HG03097 (cell line): Measurements from ENCODE around the gene FYCO1.

Source experiments
- ATAC-seq: cut with Tn5 transposase; IDR thresholded peaks from one replicate; pipeline ENCODE4 v1.9.1; 2021; ENCODE audit not compliant: unreplicated experiment, low FRiP score

FYCO1 gene

DNA sequence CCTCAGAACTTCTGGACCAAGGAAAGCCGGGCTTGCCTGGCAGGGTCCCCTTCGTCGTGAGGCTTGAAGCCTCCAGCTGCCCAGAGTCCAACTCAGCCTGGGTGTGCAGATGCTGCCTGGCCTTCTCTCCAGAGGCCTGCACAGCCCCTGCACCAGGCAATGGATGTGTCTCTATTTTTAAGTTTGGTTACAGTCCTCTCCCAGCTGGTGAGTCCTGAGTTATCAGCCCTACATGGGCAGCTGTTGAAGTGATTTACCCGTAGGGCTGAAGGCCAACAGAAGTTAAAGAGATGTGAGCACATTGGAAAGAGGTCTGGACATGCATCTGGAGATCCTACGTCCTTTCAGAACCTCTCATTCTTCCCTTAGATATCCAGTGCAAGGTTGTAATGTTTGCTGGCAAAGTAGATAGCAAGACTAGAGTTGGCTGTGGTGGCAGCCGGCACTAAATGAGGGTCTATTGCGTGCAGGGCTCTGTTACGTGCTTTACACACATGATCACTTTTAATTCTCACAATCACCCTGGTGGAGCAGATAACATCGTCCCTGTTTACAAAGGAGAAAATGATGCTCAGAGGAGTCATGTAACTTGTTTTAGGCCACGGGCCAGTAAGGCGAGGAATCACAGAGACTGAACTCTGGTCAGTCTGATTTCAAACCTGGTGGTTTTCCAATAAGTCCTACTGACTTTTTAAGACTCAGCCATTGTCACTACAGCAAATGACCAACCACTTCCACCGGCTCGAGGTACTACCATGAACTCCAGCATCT is 9.9 kb downstream of the FYCO1 start:
- no peak for ATAC-seq

GRCh38 chr3:45984331-45985312 is 11.0 kb downstream of the FYCO1 start:
- no peak for ATAC-seq

DNA sequence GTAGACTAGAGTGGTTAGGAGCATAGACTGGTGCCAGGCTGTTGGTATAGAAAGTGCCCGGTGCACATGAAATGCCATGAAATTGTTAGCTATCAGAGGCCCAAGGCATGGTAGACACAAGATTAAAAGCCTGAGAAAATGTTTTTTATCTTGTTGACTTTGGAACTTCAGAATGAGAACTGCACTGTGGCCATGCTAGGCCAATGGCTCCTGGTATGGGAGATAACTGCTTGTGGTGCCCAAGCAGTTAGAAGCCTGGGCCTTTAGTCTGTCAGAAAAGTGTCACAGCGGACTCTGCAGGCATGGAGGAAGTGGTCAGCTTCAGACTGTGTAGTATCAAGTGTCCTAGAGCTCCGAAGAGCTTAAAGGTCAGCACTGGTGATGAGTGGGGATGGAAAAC is 11.9 kb downstream of the FYCO1 start:
- no peak for ATAC-seq

GRCh38 chr3:45981346-45982074 is 14.1 kb downstream of the FYCO1 start:
- no peak for ATAC-seq

GRCh38 chr3:45980819-45981218 is 14.8 kb downstream of the FYCO1 start:
- ATAC-seq, result no peak

GRCh38 chr3:45980229-45980813 is 15.3 kb downstream of the FYCO1 start:
- no peak for ATAC-seq

DNA sequence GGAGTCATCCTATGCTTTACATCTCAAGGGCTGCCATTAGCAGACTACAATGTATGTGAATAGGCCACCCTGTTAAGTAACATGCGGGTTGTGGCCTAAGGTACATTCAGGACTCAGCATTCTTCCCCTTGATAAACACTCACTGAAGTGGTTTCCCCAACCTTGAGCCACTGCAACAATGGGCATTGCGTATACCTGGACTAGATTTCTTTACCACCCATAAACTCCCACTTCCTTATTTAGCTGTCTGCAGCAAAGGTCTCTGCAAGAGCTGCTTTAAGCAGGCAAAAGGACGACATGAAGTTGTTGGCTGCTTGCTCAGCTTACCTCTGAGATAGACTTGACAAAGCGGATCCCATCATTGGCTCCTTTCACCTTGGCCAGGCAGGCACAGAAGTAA is 16.2 kb downstream of the FYCO1 start:
- no peak for ATAC-seq

DNA sequence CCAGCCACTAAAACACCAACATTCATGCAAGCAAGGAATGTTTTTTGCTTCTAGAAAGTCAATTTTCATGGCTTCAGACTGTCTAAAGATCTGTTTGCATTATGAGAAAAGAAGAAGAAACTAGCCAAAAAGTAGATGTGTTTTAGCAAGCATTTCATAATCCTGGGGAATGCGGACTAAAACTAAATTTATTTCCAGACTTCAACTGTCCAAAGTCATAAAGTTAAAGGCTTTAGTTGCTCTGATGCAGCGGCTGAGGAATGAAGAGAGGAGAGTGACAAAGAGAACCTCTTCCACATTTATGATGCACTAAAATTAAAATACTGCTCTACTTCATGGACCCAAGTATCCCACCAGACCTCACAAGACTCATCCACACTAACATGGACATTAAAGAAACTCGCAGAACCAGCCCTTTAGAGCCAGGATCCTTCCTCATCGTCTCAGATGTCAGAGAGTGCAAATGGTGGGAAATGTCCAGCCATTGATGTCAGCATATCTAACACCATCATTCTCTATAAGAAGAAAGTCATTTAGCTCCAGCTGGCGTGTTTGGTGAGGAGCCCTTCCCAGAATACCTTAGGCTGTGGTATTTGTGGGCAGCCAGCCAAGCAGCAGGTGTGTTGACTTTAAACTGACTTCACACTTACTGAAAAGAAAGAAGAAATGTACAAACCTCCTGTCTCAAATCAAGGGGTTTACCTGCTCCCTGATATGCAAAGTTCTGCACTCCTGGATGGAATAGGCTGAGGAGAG is 17.4 kb downstream of the FYCO1 start:
- no peak for ATAC-seq

DNA sequence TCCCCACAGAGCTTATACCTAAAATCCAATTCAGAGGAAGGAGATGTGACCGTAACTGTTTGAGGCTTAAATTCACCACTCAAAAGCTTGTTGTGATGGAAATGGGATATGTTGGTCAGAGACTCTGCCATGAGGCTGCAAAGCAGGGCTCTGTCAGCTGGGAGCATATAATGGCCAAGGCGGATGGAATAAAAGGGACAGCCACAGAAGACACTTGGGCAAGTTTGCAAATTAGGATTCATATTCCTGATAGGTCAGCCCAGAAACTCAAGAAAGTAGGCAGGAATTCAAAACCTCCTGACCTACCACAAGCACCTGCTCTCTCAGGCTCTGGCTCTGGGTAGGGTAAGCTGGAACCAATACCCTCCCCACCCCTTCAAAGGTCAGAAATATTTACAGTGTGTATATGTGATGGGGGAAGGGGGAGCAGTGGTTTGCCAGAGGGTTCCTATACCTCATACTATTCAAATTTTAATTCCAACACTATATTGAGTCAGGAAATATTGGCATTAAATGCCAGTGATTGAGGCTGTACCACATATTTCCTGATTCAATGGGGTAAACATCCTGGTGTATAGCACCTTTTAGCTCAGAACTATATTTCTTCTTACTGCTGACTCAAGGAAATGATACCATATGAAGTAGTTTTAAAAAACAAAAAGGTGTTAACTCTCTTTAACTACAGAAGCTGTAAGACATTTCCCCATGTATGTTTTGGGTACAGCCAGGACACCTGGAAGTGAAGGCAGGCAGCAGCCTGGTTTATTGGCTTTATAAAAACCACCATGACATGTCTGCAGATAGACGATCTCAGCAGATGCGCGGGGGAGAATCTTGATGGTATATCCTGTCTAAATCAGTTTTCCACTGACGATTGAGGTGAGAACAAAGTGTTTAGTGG is 19.2 kb downstream of the FYCO1 start:
- no peak for ATAC-seq

DNA sequence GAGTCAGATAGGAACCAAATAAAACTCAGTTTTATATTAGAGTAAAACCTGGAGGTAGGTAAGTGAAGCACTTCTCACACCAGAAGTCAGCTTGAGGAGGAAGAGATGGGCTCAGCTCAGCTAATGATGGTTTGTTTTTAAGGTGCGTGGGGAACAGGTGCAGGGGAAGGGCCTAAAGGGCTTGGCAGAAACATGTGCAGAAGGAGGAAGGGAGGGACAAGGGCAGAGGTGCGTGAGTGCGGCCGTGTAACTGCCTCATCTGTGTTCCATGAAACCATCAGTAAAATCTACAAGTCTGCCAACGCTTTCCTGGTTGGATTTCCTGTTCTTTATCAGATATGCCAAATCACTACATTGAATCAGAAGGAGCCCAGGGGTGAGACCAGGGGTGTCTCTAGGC is 19.9 kb downstream of the FYCO1 start:
- no peak for ATAC-seq

GRCh38 chr3:45974686-45975085 is 20.9 kb downstream of the FYCO1 start:
- no peak for ATAC-seq

- ATAC-seq, result no peak
Observed at GRCh38 chr3:45972534-45973402, 22.9 kb downstream of the FYCO1 start.

- ATAC-seq, result no peak
Observed at GRCh38 chr3:45969953-45970352, 25.7 kb downstream of the FYCO1 start.

GRCh38 chr3:45969116-45969515 is 26.5 kb downstream of the FYCO1 start:
- no peak for ATAC-seq

GRCh38 chr3:45968706-45969105 is 26.9 kb downstream of the FYCO1 start:
- ATAC-seq, result no peak

DNA sequence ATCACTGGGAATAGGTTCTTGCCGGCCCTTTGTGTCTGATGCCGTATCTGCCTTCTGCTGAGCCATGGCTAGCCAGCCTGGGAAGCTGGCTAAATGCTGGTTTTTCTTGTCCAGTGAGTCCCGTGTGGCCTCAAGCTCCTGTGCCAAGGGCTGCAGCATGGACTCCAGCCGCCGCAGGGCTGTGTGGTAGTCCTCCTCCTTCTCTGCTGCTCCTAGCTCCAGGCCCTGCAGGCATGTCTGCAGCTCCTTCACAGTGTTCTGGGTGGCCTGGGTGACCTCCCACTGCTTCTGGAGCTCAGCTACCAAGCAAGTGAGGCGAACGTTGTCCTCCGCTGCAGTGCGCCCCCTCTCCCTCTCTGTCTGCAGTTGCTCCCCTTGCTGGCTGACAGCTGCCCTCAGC is 27.5 kb downstream of the FYCO1 start:
- ATAC-seq, result no peak

- ATAC-seq, result no peak
Observed at GRCh38 chr3:45967724-45968123, 27.9 kb downstream of the FYCO1 start.
